NCI-H2107 treated with DMSO at 0.1 percent for 48 hours (cell line): ENCODE results near the gene ING3.
"Not testable (repeated sequence)": the region's sequence is repeated elsewhere in the genome, so short reads cannot be mapped to it uniquely, and the experiment has no call there.

Experiments used
- DNase-seq: peaks from one replicate; lab custom pipeline; 2025; ENCODE audit not compliant: unreplicated experiment; lab: John Stamatoyannopoulos, UW

Gene ING3

DNA sequence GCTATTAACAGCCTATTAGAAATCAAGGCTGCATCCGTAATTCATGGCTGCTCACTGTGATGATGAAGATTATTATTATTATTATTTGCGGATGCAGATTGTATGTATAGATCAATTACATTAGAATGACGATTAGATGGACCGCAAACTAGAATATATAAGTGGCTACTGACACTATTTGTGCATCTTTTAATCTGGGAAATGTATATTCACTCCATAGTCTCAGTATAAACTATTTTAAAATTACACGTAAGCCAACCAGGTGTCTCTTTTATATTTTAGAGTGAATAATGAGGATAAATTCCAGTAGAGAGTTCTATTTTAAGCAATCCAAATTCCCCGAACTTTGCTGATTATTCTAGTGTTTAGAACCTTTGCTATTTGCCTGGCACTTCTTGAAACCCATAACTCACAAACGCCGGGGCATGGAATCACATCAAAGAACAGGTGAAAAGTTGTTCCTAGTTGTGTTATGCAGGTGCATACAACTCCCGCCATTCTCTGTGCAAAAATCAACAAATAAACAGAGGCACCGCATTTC is 509 bp upstream of the ING3 start:
- no peak for DNase-seq

- DNase-seq = no peak
Measured at GRCh38 chr7:120951309-120951699, 727 bp downstream of the ING3 start.

GRCh38 chr7:120951826-120952225 is 1.2 kb downstream of the ING3 start:
- no peak for DNase-seq

DNA sequence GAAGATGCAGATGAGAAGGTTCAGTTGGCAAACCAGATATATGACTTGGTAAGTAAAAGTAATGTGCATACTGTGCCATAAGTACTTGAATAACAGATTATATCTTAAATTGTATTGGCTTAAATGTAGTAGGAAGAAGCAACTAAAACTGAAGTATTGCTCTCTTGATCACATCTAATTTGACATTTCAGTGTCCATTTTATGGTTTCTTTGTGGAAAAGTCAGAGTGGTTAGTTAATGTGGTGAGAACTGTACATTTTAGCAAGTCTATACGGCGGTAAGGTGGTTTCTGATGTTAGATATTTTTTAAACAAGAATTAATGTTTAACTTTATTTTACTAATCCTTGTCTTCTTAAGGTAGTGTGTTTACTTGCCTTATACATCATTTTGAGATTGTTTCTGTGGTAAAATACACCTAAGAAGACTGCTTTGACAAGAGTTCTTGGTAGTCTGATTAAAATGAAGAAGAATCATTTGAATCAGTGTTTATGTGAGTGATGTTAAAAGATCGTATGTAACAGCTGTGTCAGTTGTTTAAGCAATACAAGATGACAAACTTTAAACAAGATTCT is 5.1 kb downstream of the ING3 start:
- DNase-seq = no peak

GRCh38 chr7:120959929-120960484 is 9.4 kb downstream of the ING3 start:
- DNase-seq = no peak

DNA sequence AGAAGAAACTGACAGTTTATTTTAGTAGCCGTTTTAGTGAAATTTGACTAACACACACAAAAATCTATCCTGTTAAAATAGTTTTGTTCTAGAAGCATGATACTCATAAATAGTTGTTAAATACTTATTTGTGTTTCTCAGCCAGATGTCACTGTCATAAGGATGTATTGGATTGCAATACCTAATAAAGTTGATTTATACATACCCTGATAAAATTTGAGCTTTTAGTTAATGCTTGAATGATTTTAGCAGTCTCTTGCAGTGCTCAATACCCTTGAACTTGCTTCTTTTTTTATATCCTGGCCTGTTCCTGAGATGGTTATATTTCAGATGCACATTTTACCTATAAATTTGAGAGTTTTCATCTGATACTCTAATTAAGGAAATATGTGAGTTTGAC is 10.1 kb downstream of the ING3 start:
- DNase-seq = no peak

DNA sequence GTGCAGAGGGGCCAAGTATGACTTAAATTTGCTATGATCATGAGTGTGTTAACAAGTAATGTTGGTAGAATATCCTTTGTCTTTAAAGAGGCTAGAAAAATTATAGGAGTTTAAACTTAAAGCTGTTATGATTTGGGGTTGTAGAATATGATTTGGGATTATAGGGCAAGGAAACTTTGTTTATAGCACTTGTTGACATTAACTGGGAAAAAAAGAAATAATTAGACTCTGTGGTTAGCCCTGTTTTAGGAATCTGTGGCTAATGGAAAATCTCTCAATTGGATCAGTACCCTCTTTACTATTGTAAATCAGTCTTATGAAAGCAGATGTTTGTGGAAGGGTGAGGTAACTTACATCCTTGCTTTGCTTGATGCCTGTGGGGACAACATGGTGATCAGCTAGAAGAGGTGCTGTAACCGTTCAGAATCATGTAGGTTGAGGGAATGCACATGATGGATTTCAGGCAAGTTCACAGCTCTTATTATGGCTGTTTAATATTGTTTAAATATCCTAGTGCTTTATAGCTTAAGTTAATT is 11.1 kb downstream of the ING3 start:
- DNase-seq = no peak

DNA sequence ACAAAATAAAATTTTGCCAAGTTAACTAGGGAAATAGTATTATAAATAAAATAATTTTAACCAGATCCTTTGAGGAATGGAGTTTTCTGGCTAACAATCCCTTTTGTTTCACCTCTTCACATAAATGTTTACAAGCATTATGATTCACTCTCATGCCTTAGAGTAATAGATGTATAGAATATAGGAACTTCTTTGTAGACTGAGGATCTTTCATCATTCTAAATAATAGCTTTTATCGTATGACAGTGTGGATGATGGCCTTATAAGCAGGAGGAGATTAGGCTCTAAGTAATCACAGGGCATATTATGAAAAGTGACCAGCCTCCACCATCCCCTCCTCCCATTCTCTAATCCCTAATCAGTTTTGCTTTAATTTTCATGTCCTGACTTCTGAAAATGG is 13.5 kb downstream of the ING3 start:
- DNase-seq = no peak

- peak; percentile 63 for DNase-seq
Measured at GRCh38 chr7:120966961-120967360, 16.4 kb downstream of the ING3 start.

GRCh38 chr7:120973849-120974248 is 23.3 kb downstream of the ING3 start:
- no peak for DNase-seq

- no peak for DNase-seq
Measured at GRCh38 chr7:120979765-120980499, 29.4 kb downstream of the ING3 start.

GRCh38 chr7:120981117-120981516 is 30.5 kb downstream of the ING3 start:
- DNase-seq = no peak

DNA sequence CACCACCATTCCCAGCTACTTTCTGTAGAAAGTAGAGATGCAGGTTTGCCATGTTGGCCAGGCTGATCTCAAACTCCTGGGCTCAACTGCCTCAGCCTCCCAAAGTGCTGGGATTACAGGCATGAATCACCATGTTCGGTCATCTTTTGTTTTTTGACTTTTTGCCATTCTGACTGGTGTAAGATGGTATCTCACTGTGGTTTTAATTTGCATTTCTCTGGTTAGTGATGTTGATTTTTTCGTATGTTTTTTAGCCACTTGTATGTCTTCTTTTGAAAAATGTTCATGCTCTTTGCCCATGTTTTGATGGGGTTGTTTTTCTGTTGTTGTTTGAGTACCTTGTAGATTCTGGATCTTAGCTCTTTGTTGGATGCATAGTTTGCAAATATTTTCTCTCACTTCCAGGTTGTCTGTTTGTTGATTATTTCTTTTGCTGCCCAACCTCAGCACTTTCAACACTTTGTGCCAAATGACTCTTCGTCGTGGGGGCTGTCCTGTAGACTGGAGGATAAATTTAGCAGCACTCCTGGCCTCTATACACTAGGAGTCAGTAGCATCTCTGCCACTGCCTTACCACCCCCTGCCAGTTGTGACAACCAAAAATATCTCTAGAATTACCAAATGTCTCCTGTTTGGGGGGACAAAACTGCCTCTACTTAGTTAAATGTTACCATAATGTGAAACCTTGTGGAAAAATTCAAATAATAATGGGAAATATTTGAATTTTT is 31.5 kb downstream of the ING3 start:
- no peak for DNase-seq

GRCh38 chr7:120983592-120983991 is 33.0 kb downstream of the ING3 start:
- DNase-seq = not testable (repeated sequence)

GRCh38 chr7:120984406-120984805 is 33.8 kb downstream of the ING3 start:
- DNase-seq = no peak

GRCh38 chr7:120985130-120985758 is 34.7 kb downstream of the ING3 start:
- DNase-seq = no peak

DNA sequence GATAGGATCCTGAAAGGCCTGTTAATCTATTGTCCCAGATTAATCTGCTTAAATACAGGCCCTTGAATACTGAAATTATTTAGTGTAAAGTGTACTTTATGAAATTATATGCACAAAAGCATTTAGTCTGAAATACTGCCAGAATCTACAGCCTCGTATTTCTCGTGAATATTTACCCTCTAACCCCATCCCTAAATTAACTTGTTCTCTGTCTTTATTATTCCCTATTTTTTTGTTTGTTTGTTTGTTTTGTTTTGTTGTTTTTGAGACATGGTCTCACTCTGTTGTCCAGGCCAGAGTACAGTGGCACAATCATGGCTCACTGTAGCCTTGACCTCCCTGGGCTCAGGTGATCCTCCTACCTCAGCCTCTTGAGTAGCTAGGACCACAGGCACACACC is 35.3 kb downstream of the ING3 start:
- no peak for DNase-seq

DNA sequence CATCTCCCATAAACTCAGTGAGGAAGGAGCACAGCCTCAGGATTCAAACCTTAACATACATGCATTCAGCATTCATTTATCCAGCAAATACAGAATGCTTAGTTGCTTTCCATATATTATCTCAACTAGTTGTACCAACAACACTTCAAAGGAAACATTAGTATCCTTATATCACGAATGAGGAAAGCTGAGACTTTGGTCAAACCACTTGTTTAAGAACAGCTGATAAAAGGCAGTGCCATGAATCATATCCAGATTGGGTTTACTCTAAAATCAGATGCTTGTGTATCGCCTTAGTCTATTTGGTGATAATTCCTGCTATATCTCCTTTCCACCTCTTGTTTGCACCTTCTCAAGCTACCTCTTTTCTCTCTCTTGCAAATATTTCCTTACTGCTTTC is 36.1 kb downstream of the ING3 start:
- no peak for DNase-seq

GRCh38 chr7:120987280-120987679 is 36.7 kb downstream of the ING3 start:
- no peak for DNase-seq

- peak; percentile 58 for DNase-seq
Measured at GRCh38 chr7:120987683-120988590, 37.4 kb downstream of the ING3 start.
